CD8-positive, alpha-beta memory T cell (primary cell): ENCODE data around the gene ACAA1. TPM values are rescaled to one million over a fixed set of nuclear protein-coding genes. Genes with fewer than 3 reads are reported as not detected.
A peak's percentile ranks its signal among the peaks of the same experiment; 100 is the strongest.

Experiments used
- CTCF ChIA-PET: fragments of 350-600 bp; sonication (Branson Sonifier 250); formaldehyde crosslinking; loops from one replicate; lab custom pipeline; 2021; ENCODE audit warnings: antibody characterized with exemption; lab: Charles Lee
- POLR2A ChIA-PET: fragments of 350-600 bp; sonication (Branson Sonifier 250); formaldehyde crosslinking; loops from one replicate; lab custom pipeline; 2021; ENCODE audit warnings: antibody characterized with exemption; lab: Charles Lee
- DNase-seq, 5 donors: peaks; one replicate each; pipeline versions ENCODE4 v3.0.0 to v3.0.0-alpha.2; 2020 to 2022; ENCODE audit warnings: mixed read lengths in 1 of 5
- H3K27ac ChIP-seq: one replicate; pipeline ENCODE4 v1.7.0; 2013; ENCODE audit warnings: low read depth, mild to moderate bottlenecking, low read length, moderate library complexity
- H3K27me3 ChIP-seq: 2 replicates; pipeline ENCODE4 v1.7.0; 2013; ENCODE audit warnings: low read length, mild to moderate bottlenecking; ENCODE audit not compliant: insufficient read depth, poor library complexity, severe bottlenecking
- H3K36me3 ChIP-seq: 2 replicates; pipeline ENCODE4 v1.7.0; 2013; ENCODE audit warnings: mild to moderate bottlenecking, low read length, moderate library complexity; ENCODE audit not compliant: insufficient read depth
- H3K4me1 ChIP-seq: 2 replicates; pipeline ENCODE4 v1.7.0; 2013; ENCODE audit warnings: mild to moderate bottlenecking, low read length, moderate library complexity; ENCODE audit not compliant: insufficient read depth
- H3K4me3 ChIP-seq: 2 replicates; pipeline ENCODE4 v1.7.0; 2013; ENCODE audit warnings: mild to moderate bottlenecking, low read length
- H3K9me3 ChIP-seq: 2 replicates; pipeline ENCODE4 v1.7.0; 2013; ENCODE audit warnings: mild to moderate bottlenecking, low read length
- H3K27ac Mint-ChIP-seq, 8 donors: one replicate each; pipeline ENCODE4 v1.8.0; 2020 to 2021; ENCODE audit warnings: mixed read lengths in 8 of 8, mild to moderate bottlenecking in 6 of 8, inconsistent platforms in 3 of 8, moderate library complexity in 3 of 8
- H3K27me3 Mint-ChIP-seq, 2 donors: one replicate each; pipeline ENCODE4 v1.8.0; 2020 to 2021; ENCODE audit warnings: mixed read lengths in 2 of 2, mild to moderate bottlenecking in 1 of 2, moderate library complexity in 1 of 2
- H3K36me3 Mint-ChIP-seq, 3 donors: one replicate each; pipeline ENCODE4 v1.8.0; 2020 to 2021; ENCODE audit warnings: mixed read lengths in 3 of 3, inconsistent platforms in 1 of 3, mild to moderate bottlenecking in 1 of 3
- H3K4me1 Mint-ChIP-seq, 3 donors: one replicate each; pipeline ENCODE4 v1.8.0; 2020 to 2021; ENCODE audit warnings: mixed read lengths in 3 of 3, inconsistent platforms in 1 of 3, mild to moderate bottlenecking in 1 of 3
- H3K4me3 Mint-ChIP-seq, 7 donors: one replicate each; pipeline ENCODE4 v1.8.0; 2020 to 2021; ENCODE audit warnings: mixed read lengths in 7 of 7, mild to moderate bottlenecking in 6 of 7, moderate library complexity in 4 of 7, inconsistent platforms in 2 of 7
- H3K9me3 Mint-ChIP-seq, 5 donors: one replicate each; pipeline ENCODE4 v1.8.0; 2020 to 2022; ENCODE audit warnings: mixed read lengths in 5 of 5, mild to moderate bottlenecking in 3 of 5, moderate library complexity in 2 of 5, inconsistent platforms in 1 of 5
- polyA plus RNA-seq: library from polyadenylated mRNA; unstranded; fragments of 300-500 nt; fragmentation: Illumina TruSeq; gene quantifications from one replicate; pipeline ENCODE4 v1.2.3, GENCODE V29; 2021
- total RNA-seq, 2 experiments: library from RNA; stranded (reverse); gene quantifications; one replicate each; pipeline ENCODE4 v1.2.3, GENCODE V29; 2021

ACAA1 gene
- total and polyA plus RNA-seq, 3 experiments from 2014 or later = 49.0 to 67.4 (median 67.1) TPM

DNA sequence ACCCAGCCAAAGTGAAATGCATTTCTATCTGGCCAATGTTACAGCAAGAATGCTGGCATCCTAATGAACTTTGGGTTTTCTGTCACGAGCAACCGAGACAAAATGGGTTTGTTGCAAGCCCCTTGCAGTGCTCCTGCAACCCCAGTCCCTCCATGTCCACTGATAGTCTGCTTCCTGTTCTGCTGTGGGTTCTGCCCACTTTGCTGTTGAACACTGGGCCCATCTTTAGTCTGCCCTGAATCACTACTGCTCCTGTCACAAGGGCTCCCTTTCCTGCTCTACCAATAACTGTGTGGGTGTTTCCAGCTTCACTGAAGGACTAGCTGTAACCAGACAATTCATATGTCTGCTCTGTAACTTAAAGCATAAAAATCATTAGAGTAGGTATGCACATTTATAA lies 15.7 kb upstream of the ACAA1 start:
- peak overlapping the region in 5 of 8 donors; percentile 10 to 90 (median 40) for H3K27ac Mint-ChIP-seq
- no peak for DNase-seq
- Histone ChIP-seq H3K36me3 (no peaks in the 10 kb centered on the region), H3K4me3 (no peak overlapping the region), H3K27me3 (no peaks in the 10 kb centered on the region), H3K9me3 (no peaks in the 10 kb centered on the region), H3K4me1 (peaks cover 13% of the 10 kb centered on the region), H3K27ac (no peak overlapping the region)
- H3K4me3 Mint-ChIP-seq = peak overlapping the region in 1 of 7 donors; percentile 48
- peaks cover 0 to under 1% (median 0%) of the 10 kb centered on the region in 3 donors for H3K36me3 Mint-ChIP-seq
- ChIA-PET POLR2A (interaction anchor here (0.6 to 1.6 kb wide), 3 partner anchors 12 to 16 kb away, joined by 3 to 4 read pairs (median 3); partner anchors contain the start of genes ACAA1 and OXSR1), CTCF (interaction anchor here (1.0 to 1.9 kb wide), 2 partner anchors 12 to 35 kb away, joined by 3 to 7 read pairs; no protein-coding TSS in a partner anchor)
- H3K4me1 Mint-ChIP-seq = peaks cover 19 to 31% (median 30%) of the 10 kb centered on the region in 3 donors
- H3K9me3 Mint-ChIP-seq = peaks cover 0 to 2% (median under 1%) of the 10 kb centered on the region in 5 donors
- H3K27me3 Mint-ChIP-seq = no peaks in the 10 kb centered on the region

DNA sequence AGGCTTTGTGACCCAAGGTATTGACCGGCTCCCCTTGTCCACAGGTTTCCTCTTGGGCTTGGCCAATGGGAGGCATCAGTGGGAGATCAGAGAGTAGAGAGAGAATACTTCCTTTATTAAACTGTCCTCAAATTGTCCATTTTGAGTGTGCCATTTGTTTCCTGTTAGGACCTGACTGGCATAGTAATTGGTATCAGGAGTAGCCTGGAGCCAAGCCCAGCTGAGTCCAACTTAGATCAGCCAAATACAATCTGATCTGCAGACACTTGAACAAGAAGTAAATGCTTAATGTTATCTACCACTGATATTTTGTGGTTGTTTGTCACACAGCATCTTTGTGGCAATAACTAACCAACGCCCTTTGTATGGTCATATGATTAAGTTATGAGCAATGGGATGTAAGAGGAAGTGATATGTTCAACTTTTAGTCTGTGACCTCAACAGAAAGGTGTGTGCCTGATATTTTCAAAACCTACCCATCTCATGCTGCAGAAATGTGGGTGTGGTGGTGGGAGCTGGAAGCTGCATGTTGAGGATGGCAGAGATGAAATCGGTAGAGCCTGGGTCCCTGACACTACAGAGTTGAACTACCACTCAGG lies 14.8 kb upstream of the ACAA1 start:
- peaks cover 19 to 32% (median 30%) of the 10 kb centered on the region in 3 donors for H3K4me1 Mint-ChIP-seq
- peaks cover 0 to 10% (median 6%) of the 10 kb centered on the region in 5 donors for H3K9me3 Mint-ChIP-seq
- H3K27ac Mint-ChIP-seq = peak overlapping the region; percentile 26 to 96 (median 89)
- H3K36me3 Mint-ChIP-seq = peaks cover 0 to 9% (median 0%) of the 10 kb centered on the region in 3 donors
- ChIA-PET CTCF (interaction anchor here (1.0 to 1.9 kb wide), 2 partner anchors 13 to 34 kb away, joined by 3 to 7 read pairs; no protein-coding TSS in a partner anchor), POLR2A (interaction anchor here (1.0 kb wide), 1 partner anchor 13 kb away, joined by 3 read pairs; the partner anchor contains the start of gene OXSR1)
- peaks cover 13% of the 10 kb centered on the region for H3K4me1 ChIP-seq
- peak overlapping the region in 4 of 7 donors; percentile 0 to 68 (median 24) for H3K4me3 Mint-ChIP-seq
- H3K27ac ChIP-seq = peak overlapping the region; percentile 52
- peak in 1 of 5 donors; percentile 46 for DNase-seq
- H3K9me3 ChIP-seq = peaks cover 3% of the 10 kb centered on the region
- H3K27me3 ChIP-seq = no peaks in the 10 kb centered on the region
- H3K4me3 ChIP-seq = no peak overlapping the region
- no peaks in the 10 kb centered on the region for H3K36me3 ChIP-seq
- no peaks in the 10 kb centered on the region for H3K27me3 Mint-ChIP-seq

DNA sequence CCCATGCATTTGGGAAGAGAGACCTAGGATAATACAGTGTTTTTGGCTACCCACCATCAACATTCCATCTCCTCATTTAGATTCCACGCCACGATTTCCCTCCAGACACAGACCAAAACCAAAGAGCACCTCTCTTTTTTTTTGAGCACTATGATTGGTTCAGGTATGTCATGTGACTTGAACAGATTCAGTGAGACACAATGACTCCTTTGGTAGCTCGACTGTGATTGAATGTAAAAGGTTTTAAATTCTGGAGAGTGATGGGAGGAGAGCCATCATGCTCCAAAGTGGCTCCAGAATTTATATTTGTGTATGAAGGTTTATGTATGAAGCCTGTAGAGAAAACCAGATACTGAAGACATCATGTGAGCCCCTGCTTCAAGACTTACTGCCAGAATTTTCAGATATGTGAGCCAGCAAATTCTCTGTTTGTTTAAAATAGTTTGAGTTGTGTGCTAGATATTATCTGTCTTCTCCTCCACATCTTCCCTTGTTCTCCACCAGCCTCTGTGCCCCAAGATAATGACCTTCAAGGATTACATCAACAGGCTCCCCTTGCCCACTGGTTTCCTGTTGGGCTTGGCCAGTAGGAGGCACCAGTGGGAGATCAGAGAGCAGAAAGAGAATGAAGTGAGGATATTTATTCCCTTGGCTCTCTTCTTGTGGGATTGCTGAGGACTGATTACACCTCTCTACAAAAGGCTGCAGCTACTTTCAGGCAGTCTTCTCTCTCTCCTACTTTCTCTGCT lies 14.0 kb upstream of the ACAA1 start:
- Mint-ChIP-seq H3K4me3 (no peak overlapping the region), H3K4me1 (peaks cover 19 to 32% (median 30%) of the 10 kb centered on the region in 3 donors), H3K27me3 (no peaks in the 10 kb centered on the region), H3K9me3 (peaks cover 5 to 16% (median 13%) of the 10 kb centered on the region in 5 donors), H3K36me3 (peaks cover 0 to 17% (median 4%) of the 10 kb centered on the region in 3 donors), H3K27ac (peak overlapping the region; percentile 26 to 96 (median 89))
- peak overlapping the region; percentile 52 for H3K27ac ChIP-seq
- H3K4me1 ChIP-seq = peaks cover 13% of the 10 kb centered on the region
- no peak overlapping the region for H3K4me3 ChIP-seq
- H3K36me3 ChIP-seq = no peaks in the 10 kb centered on the region
- DNase-seq = no peak
- CTCF ChIA-PET = no interaction called here
- no peaks in the 10 kb centered on the region for H3K27me3 ChIP-seq
- POLR2A ChIA-PET = no interaction called here
- H3K9me3 ChIP-seq = peaks cover 10% of the 10 kb centered on the region

DNA sequence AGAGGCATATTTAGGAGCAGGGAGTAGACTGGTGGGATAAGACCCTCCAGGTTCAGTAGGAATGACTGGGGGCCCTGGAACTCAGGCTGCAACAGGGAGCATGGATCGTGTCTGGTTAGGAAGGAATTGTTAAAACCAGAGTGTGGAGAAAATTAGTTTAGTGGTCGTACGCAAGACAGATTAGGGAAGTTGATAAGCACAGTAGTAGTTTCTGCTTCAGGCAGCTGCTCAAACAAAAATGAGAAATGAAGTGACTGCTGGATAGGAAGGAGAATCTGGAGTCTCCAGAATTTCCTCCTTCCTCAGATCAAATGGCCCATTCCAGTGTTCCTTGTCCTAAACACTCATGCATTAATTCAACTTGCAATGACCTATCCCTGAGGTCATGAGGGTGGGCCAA lies 12.8 kb upstream of the ACAA1 start:
- ChIA-PET CTCF (no interaction called here), POLR2A (no interaction called here)
- DNase-seq = no peak
- no peak overlapping the region for H3K4me3 Mint-ChIP-seq
- peak overlapping the region in 4 of 8 donors; percentile 24 to 91 (median 56) for H3K27ac Mint-ChIP-seq
- Histone ChIP-seq H3K27ac (peak overlapping the region; percentile 12), H3K27me3 (no peaks in the 10 kb centered on the region), H3K36me3 (no peaks in the 10 kb centered on the region), H3K4me1 (peaks cover 13% of the 10 kb centered on the region), H3K4me3 (no peak overlapping the region), H3K9me3 (peaks cover 11% of the 10 kb centered on the region)
- peaks cover 0 to 23% (median 4%) of the 10 kb centered on the region in 3 donors for H3K36me3 Mint-ChIP-seq
- no peaks in the 10 kb centered on the region for H3K27me3 Mint-ChIP-seq
- peaks cover 19 to 32% (median 30%) of the 10 kb centered on the region in 3 donors for H3K4me1 Mint-ChIP-seq
- peaks cover 13 to 21% (median 18%) of the 10 kb centered on the region in 5 donors for H3K9me3 Mint-ChIP-seq

DNA sequence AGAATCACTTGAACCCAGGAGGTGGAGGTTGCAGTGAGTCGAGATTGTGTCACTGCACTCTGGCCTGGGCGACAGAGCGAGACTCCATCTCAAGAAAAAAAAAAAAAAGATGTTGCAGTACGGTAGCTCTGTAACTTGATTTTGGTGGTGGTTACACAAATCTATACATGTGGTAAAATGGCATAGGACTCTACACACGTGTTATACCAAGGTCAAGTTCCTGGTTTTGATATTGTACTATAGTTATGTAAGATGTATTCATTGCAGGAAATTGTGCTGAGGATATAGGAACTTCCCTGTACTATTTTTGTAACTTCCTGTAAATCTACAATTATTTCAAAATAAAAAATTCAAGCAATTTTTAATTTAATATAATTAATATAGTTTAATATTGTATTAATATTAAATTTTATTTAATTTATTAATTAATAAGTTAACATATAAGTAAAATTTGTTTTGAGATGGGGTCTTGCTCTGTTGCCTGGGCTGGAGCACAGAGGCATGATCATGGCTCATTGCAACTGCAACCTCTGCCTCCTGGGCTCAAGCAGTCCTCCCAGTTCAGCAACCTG lies 11.5 kb upstream of the ACAA1 start:
- POLR2A ChIA-PET = no interaction called here
- DNase-seq = no peak

DNA sequence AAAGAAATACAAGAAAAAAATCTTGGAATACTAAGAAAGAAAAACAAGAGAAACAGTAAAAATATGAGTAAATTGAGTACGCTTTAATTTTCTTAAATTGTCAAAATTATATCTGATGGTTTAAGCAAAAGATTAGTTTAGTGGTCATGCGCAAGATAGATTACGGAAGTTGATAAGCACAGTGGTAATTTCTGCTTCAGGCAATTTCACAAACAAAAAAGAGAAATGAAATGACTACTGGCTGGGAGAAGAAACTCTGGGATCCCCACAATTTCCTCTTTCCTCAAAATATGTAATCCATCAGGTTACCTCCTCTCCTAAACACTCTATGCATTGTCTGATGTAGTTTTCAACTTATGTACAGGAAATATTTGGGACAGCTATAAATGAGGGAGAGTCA lies 10.5 kb upstream of the ACAA1 start:
- H3K4me3 ChIP-seq = no peak overlapping the region
- H3K4me1 ChIP-seq = peaks cover 13% of the 10 kb centered on the region
- ChIA-PET CTCF (interaction anchor here (1.2 kb wide), 1 partner anchor 105 kb away, joined by 3 read pairs; no protein-coding TSS in a partner anchor), POLR2A (no interaction called here)
- H3K27me3 ChIP-seq = no peaks in the 10 kb centered on the region
- H3K36me3 ChIP-seq = no peaks in the 10 kb centered on the region
- no peak overlapping the region for H3K27ac ChIP-seq
- Mint-ChIP-seq H3K27me3 (no peaks in the 10 kb centered on the region), H3K4me3 (no peak overlapping the region), H3K4me1 (peaks cover 17 to 25% (median 25%) of the 10 kb centered on the region in 3 donors), H3K27ac (peak overlapping the region in 1 of 8 donors; percentile 15), H3K36me3 (peaks cover 3 to 23% (median 4%) of the 10 kb centered on the region in 3 donors), H3K9me3 (peaks cover 13 to 21% (median 18%) of the 10 kb centered on the region in 5 donors)
- H3K9me3 ChIP-seq = peaks cover 11% of the 10 kb centered on the region
- no peak for DNase-seq

More for the DNA sequence above, 11.5 kb upstream of the ACAA1 start:
- H3K36me3 Mint-ChIP-seq = peaks cover 0 to 23% (median 4%) of the 10 kb centered on the region in 3 donors
- CTCF ChIA-PET = interaction anchor here (1.2 kb wide), 1 partner anchor 104 kb away, joined by 3 read pairs; no protein-coding TSS in a partner anchor
- no peaks in the 10 kb centered on the region for H3K27me3 Mint-ChIP-seq
- Histone ChIP-seq H3K9me3 (peaks cover 11% of the 10 kb centered on the region), H3K27ac (no peak overlapping the region), H3K4me3 (no peak overlapping the region), H3K27me3 (no peaks in the 10 kb centered on the region), H3K36me3 (no peaks in the 10 kb centered on the region), H3K4me1 (peaks cover 13% of the 10 kb centered on the region)
- peaks cover 19 to 32% (median 30%) of the 10 kb centered on the region in 3 donors for H3K4me1 Mint-ChIP-seq
- H3K27ac Mint-ChIP-seq = no peak overlapping the region
- peaks cover 13 to 21% (median 18%) of the 10 kb centered on the region in 5 donors for H3K9me3 Mint-ChIP-seq
- H3K4me3 Mint-ChIP-seq = no peak overlapping the region

DNA sequence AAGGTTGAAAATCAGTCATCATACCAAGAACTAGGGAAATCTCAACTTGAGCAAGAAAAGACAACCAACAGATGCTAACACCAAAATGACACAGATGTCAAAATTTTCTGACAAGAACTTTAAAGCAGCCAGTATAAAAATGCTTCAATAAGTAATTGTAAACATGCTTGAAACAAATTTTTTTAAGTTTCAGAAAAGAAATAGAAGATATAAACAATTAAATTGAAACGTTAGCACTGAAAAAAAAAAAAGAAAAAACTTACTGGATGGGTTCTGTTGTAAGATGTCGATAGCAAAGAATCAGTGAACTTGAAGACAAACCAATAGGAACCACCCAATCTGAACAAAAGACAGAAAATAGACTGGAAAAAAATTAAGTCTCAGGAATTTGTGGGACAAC lies 9.6 kb upstream of the ACAA1 start:
- H3K4me1 ChIP-seq = peaks cover 8% of the 10 kb centered on the region
- H3K27ac Mint-ChIP-seq = no peak overlapping the region
- H3K36me3 Mint-ChIP-seq = peaks cover 11 to 23% (median 12%) of the 10 kb centered on the region in 3 donors
- ChIA-PET CTCF (no interaction called here), POLR2A (interaction anchor here (2.3 kb wide), 1 partner anchor 19 kb away, joined by 5 read pairs; the partner anchor contains the start of gene OXSR1)
- peaks cover 5% of the 10 kb centered on the region for H3K36me3 ChIP-seq
- peaks cover 13 to 21% (median 18%) of the 10 kb centered on the region in 5 donors for H3K9me3 Mint-ChIP-seq
- H3K27me3 Mint-ChIP-seq = peaks cover 0 to 2% of the 10 kb centered on the region in 2 donors
- H3K4me1 Mint-ChIP-seq = peaks cover 16 to 21% (median 20%) of the 10 kb centered on the region in 3 donors
- H3K9me3 ChIP-seq = peaks cover 11% of the 10 kb centered on the region
- no peaks in the 10 kb centered on the region for H3K27me3 ChIP-seq
- no peak overlapping the region for H3K27ac ChIP-seq
- DNase-seq = no peak
- H3K4me3 Mint-ChIP-seq = no peak overlapping the region
- H3K4me3 ChIP-seq = no peak overlapping the region
